Testis (tissue), 2 donors: ENCODE data around the gene ATP5PB.

Experiments used
- POLR2A ChIP-seq: fragments of 450-650 bp; IDR thresholded peaks from one replicate; pipeline ENCODE4 v1.6.1; 2017; ENCODE audit warnings: antibody characterized with exemption, mild to moderate bottlenecking, moderate library complexity
- TF ChIP-seq, protein P1 (sequence below), 3 experiments: fragments of 450-650 bp in 2 of 3; fragments of 200-600 bp in 1 of 3; sonication (generic) in 1 of 3; IDR thresholded peaks; one replicate each; pipeline ENCODE4 v1.5.1; 2016 to 2019; ENCODE audit warnings: antibody characterized with exemption in 3 of 3, mild to moderate bottlenecking in 2 of 3, moderate library complexity in 1 of 3

DNA sequence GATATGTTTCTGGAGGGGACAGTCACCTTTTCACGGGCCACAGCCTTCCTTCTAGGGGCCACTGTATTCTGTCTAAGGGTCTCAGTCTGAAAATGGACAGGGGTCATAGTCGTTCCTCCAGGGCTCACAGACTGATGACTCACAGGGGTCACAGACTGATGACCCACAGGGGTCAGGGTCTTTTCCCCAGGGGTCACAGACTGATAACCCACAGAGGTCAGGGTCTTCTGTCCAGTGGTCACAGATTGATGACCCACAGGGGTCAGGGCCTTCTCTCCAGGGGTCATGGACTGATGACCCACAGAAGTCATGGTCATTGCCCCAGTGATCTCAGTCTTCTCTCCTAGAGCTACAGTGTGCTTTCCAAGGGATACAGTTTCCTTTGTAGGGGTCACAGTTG lies 34.5 kb upstream of the ATP5PB start:
- TF ChIP-seq, protein P1, sequence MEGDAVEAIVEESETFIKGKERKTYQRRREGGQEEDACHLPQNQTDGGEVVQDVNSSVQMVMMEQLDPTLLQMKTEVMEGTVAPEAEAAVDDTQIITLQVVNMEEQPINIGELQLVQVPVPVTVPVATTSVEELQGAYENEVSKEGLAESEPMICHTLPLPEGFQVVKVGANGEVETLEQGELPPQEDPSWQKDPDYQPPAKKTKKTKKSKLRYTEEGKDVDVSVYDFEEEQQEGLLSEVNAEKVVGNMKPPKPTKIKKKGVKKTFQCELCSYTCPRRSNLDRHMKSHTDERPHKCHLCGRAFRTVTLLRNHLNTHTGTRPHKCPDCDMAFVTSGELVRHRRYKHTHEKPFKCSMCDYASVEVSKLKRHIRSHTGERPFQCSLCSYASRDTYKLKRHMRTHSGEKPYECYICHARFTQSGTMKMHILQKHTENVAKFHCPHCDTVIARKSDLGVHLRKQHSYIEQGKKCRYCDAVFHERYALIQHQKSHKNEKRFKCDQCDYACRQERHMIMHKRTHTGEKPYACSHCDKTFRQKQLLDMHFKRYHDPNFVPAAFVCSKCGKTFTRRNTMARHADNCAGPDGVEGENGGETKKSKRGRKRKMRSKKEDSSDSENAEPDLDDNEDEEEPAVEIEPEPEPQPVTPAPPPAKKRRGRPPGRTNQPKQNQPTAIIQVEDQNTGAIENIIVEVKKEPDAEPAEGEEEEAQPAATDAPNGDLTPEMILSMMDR (IDR thresholded peaks at IDR 0.05): no peak
- TF ChIP-seq POLR2A: no peak
